GM21390 (cell line): Measurements from ENCODE around the gene TUT7.
A peak's percentile ranks its signal among the peaks of the same experiment; 100 is the strongest.
"Not testable (repeated sequence)": the region's sequence is repeated elsewhere in the genome, so short reads cannot be mapped to it uniquely, and the experiment has no call there.

Experiments
- ATAC-seq: cut with Tn5 transposase; IDR thresholded peaks from one replicate; pipeline ENCODE4 v1.9.1; 2021; ENCODE audit not compliant: unreplicated experiment

Gene TUT7

DNA sequence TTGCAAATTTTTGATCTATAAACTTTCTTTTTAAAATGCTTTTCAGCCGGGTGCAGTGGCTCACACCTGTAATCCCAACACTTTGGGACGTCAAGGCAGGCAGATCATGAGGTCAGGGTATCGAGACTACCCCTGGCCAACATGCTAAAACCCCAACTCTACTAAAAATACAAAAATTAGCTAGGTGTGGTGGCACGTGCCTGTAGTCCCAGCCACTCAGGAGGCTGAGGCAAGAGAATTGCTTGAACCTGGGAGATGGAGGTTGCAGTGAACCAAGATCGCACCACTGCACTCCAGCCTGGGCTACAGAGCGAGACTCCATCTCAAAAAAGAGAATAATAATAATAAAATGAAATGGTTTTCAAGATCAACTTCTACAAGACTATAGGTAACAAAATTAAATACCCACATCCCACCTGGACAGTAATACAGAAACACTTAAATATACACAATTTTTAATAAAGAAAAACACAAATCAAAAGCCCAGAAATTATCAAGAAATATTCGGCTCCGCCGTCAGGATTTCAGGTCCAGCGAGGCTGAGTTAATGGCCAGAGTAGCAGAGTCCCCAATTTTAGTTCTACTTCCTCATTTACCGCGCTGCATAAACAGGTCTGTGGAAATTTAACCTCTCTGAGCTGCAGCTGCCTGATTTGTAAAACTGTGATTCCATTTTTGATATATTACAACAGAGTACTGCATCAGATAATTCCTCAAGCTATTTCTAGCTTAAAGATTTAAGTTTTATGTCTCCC, 4.0 kb downstream of the TUT7 start:
- ATAC-seq, result peak; percentile 31

DNA sequence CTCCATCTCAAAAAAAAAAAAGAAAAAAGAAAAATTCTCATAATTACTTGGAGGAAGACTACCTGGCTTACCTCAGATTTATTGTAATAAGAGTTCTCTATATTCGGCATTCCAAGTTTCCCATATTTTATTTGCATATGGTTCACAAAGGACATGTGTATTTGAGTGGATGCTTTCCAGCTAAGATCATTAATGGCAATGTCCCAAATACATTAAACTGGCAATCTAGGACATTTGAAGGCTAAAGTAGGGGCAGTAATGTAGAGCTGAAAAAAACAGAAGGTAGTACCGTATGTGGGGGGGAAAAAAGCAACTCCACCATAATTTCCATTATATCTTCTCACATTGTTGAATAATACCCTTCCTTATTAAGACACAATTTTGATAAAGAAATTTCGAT, 4.9 kb downstream of the TUT7 start:
- no peak for ATAC-seq

DNA sequence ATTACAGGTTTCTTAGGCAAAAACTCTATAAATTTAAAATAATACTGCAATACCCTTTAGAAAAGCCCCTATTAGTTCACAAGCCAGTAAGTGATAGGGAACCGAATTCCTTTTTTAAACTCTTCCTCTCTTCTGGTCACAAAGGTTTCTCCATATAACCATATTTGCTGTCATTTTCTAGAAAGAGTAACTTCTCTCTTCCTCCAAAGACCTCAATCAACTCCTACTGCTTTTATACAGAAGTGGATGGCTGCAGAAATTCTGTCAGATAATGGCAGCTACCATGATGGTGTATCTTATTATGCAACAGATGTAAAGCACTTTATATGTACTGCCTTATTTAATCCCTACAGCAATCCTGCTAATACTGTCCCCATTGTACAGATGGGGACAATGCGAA, 6.2 kb downstream of the TUT7 start:
- no peak for ATAC-seq

DNA sequence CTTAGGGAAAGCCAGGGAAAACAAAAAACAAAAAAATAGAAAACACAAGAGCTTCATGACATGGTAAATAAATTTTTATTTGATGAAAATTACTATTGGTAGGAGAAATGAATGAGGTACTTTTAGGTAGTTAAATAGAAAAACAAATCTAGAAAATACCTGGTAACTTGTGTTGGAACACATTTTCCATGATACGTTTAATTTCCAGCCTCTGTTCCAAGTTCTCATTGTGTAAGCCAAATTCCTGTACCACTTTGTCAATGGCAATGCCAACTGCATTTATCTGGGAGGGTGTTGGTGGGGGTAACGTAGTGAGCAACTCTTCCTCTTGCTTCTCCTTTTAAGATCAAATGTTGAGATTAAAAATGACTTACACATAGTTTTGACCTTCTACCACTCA, 9.4 kb downstream of the TUT7 start:
- ATAC-seq, result no peak

DNA sequence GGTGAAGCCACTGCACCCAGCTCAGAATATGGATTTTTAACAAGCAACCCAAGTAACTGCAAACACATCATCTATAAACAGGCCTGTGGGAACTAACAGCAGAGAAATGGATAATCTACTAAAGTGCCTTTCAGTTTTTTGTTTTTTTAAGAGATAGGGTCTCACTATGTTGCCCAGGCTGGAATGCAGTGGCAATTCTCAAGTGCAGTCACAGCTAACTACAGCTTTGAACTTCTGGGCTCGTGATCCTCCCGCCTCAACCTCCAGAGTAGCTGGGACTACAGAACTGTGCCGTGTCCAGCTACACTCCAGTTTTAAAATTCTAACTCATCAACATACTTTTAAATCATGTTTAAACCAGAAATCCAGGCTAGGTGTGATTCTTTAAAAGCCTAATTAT, 11.9 kb downstream of the TUT7 start:
- no peak for ATAC-seq

DNA sequence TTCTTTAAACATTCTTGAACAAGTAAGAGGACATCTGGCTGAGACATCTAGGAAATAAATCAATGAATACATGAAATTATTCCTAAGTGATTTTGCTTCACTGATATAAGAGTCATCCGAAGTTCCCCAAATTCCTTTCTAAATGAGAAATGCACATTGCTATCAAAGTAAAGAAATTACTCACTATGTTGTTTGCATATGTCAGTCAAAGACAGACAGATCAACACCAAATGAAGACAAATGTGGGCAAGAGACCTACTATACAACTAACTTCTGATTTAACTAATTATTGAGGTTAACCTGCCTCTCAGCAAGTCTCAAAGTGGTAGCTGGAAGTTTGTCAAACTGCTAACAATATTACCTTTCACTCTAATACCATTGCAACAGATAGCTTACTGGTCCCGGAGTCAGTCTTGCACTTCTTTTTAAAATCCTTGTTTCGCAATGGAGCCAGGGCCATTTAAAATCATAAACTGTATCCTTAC, 13.2 kb downstream of the TUT7 start:
- no peak for ATAC-seq

DNA sequence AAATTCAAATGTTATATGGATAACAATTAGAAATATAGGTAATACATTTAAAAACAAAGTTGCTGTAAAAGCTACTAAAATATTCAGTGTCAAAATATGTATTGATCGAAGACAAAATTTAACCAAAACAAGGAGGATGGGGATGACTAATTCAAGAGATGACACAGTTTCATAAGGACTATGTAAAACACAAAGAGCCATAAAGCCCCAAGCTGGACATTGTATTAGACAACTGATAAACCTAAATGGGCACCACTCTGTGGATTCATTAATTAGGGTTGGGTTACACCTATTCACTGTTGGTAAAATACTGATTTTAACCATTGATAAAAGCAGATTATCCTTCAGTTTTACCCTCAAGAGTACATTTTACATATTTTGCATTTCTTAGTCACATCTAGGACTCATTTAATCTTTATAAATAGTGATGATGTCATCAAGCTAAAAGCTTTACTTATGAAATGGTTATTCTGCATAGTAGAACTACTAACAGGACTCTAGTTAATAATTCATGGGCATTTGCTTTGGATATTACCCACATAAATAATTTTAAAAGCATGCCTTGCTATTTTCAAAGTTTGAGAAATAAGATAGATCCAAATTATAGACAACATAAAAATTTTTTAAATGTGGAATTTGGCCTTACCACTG, 13.7 kb downstream of the TUT7 start:
- ATAC-seq, result no peak

DNA sequence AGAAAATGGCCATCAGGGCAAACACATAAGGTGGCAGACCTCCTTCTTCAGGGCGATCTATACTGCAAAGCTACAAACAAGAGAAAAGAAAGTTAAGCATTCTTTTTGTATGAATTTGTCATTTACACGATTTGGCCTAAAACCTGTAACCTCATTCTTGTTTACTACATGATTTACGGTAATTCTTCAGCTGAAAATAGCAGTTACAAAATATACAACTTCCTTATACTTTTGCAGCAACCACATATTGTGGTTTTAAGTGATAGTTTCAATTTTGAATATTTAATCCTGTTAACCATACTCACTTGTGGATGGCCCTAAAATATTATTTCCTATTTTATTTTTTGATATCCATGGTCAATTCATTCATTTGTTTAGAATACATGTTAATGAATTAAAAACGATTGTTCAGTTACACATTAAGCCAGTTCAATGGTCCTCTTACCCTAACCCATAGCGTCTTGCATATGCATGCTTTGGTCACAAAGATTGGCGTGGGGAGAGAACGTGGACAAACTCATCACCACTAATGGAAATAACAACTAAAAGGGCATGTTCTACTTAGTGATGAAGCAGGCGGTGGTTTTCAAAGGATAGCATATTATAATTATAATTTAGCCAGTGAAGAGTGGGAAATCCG, 16.6 kb downstream of the TUT7 start:
- ATAC-seq, result peak; percentile 39

DNA sequence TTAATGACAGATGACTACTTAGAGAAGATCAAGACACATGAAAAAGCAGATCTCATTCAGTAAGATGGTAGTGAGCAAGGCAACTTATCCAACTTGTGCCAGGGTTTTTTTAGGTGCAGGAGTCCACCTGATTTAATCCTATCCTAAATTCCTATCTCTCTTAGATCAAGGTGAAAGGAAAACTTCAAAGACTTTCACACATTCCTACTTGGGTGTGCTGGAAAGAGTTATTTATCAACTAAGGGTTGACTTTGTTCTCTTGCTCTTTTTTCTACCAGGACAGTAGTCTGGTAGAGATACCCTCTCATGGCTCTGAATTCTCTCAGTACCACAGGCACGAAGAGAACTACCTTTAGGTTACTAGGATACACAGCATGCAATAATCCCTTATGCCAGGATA, 18.2 kb downstream of the TUT7 start:
- no peak for ATAC-seq

DNA sequence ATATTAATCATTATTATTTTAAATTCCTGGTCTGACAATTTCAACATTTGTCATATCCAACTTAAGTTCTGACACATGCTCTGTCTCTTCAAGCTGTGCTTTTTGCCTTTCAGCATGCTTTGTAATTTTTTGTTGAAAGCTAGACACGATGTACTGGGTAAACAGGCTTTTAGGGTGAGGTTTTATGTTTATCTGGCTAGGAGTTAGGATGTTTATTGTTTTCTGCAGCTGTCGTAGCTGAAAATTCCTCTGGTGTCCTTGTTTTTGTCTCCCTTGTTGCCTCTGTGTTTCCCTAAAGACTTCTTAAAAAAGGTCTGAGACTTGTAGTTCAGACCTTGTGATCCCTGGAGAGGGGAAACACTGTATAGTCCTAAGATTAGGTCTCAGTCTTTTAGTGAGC, 20.6 kb downstream of the TUT7 start:
- no peak for ATAC-seq

DNA sequence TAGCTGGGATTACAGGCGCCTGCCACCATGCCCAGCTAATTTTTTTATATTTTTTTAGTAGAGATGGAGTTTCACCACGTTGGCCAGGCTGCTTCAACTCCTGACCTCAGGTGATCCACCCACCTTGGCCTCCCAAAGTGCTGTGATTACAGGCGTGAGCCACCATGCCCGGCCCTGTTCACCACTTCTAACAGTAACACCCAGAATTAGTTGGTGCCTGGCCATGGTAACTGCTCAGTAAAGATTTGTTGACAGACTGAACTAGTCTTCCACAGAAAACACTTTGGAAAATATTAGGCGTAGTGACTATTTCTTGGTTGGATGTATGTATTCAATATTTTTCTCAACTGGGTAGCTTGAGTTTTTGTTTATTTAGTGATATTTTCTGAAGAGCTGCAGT, 24.0 kb downstream of the TUT7 start:
- ATAC-seq, result no peak

DNA sequence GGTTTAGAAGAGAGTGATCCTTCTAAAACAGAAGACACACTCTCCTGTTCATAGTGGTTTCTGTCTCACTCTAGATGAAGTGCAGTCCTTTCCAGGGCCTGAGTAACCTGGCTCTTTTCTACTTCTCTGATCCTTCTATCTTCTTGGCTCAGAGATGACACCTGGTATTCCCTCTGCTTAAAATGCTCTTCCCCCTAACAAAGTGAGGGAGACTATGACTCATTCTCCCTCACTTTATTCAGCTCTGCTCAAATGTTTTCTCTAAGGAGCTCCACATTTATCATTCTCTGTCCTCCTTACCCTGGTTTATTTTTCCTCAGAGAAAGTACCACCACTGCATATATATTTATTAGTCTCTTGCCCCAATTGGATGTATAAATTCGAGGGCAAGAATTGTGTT, 24.6 kb downstream of the TUT7 start:
- ATAC-seq, result no peak

DNA sequence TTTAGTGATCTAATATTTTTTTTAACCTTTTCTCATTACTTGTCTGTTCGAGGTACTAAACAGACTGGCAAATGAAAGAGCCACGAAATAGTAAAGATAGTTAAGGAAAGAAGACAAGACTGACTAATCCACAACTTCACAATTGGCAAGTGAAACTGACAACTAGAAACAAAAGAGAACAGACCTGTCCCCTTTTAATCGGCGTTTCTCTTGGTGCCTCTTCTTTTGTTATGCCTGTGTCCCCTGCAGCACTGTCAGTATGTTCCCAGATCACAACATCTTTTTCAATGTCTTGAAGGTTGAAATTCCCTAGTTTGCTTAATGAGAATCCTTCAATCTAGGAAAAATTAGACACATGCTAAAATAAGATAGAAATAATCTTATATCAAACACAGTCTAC, 26.1 kb downstream of the TUT7 start:
- ATAC-seq, result no peak

DNA sequence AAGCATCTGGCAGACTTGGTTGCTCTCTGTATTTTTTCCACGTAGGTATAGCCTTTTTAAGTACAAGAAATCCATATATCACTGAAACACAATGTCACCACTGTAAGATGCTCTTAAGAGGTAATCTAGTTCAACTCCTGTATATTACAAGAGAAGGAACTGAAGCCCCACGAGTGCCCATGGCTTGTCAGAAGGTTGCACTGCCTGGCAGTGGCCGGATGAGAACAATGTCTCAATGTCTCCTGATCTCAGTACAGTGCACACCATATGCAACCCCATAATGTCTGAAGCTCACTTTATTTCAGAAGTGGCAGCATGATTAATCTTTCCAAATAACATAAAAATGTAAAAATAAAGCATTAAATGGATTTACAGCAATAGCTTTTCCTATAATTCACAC, 27.7 kb downstream of the TUT7 start:
- ATAC-seq, result no peak

DNA sequence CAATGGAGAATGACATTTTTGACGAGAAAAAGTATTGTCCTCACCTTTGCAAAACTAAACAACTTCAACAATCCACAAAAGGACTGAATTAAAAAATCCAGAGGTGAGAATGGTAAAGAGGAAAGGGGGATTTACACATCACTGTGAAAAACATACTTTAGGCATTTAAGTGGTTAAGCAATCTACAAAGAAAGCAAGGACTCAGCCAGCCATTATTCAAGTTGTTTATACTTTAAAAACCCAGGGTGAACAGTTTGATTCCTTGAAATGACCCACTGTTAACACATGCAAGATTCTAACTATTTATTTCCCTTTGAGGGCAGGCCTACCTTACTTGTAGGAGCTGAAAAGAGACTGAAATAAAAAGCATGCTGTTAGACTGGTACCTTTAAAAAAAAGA, 29.3 kb downstream of the TUT7 start:
- ATAC-seq, result no peak

DNA sequence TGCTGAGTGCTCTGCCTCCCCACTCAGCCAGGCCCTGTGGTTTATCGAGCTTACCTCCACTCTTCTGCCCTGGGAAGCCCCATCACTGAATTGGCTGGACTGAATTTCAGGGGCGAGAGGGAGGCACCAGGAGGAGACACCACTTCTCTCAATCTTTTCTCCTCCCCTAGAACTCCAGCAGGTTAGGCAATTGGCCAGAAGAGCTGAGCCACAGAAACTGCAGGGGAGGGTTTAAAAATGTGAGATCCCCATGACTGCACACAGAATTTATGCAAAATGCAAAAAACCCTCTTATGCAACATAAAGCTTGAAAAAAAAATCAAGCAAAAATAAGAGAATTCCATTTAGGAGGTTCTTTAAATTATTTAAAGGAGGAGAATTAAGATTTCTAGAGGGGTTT, 29.9 kb downstream of the TUT7 start:
- no peak for ATAC-seq

DNA sequence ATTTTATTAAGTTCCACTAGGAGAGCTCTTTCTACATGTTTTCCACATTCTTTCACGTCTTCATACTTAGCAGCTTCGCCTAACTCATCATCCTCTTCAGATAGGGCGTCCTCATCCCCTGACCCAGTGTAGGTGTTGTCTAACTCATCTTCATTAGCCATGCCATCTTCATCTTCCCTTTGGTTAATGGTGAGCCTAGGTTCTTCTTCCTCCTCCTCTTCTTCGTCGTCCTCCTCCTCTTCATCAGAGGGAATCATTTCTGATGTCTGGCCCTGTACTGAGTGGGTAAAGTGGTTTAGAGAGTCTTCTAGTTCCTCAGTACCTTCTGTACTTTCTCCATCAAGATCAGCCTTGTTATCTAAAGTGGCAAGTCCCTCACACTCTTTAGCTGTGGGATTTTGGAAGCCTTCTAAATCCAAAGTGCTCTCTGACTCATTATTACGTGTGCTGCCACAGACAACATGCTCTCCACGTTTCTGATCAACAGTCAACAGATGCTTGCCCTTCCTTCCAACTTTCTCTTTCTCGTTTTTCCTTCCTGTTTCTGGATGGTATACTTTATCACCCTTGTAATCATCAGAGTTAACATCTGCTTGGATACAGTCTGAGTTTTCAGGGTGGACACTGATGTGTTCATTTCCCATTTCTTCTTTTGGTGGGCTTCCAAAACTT, 31.1 kb downstream of the TUT7 start:
- no peak for ATAC-seq

DNA sequence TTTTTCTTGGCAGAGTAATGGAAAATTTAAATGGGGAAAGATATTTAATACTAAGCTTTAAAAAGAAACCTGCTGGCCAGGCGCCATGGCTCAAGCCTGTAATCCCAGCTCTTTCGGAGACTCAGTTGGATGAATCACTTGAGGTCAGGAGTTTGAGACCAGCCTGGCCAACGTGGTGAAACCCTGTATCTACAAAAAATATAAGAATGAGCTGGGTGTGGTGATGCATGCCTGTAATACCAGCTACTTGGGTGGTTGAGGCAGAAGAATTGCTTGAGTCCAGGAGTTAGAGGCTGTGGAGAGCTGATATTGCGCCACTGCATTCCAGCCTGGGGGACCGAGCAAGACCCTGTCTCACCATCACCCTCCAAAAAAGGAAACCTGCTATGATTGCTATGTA, 32.8 kb downstream of the TUT7 start:
- no peak for ATAC-seq

DNA sequence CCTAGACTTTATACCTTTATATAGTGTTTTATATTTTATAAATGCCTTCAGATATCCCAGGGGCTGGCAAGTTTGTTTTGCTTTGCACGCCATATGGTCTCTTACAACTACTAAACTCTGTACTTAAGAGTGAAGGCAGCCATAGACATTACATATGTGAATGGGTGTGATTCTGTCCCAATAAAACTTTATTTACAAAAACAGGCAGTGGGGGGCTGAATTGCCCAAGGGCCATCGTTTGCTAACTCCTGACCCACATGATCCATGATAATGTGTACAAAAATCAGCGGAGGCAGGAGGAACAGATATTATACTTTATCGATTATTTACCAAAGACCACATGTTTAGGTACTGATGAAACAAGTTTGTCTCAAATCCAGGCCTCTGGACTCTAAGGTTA, 36.0 kb downstream of the TUT7 start:
- no peak for ATAC-seq

DNA sequence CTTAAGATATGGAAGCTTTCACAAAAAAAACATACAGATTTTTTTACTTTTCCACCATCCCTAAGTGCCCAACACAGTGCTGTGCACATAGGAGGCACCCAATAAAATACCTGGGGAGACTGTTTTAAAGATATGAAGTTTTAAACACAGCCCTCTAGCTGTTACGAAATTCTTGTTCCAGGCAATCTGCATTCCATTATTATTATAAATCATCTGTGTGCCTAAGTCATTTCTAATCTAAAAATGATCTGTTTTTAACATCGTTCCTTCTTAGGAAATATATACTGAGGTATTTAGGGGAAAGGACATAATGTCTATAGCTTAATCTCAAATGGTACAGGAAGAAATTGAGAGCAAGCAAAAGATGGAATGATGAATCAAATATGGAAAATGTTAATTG, 39.1 kb downstream of the TUT7 start:
- no peak for ATAC-seq

DNA sequence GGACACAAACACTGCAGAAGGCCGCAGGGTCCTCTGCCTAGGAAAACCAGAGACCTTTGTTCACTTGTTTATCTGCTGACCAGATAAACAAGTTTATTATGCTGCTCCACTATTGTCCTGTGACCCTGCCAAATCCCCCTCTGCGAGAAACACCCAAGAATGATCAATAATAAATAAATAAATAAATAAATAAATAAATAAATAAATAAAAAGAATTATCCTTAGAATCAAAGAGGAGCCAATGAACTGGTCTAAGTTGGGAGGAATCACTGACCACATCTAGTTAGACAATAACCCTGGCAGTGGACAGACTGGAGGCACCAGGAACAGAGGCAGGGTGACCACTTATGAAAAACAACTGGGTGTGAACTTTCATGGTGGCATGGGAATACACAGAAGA, 41.3 kb downstream of the TUT7 start:
- not testable (repeated sequence) for ATAC-seq

DNA sequence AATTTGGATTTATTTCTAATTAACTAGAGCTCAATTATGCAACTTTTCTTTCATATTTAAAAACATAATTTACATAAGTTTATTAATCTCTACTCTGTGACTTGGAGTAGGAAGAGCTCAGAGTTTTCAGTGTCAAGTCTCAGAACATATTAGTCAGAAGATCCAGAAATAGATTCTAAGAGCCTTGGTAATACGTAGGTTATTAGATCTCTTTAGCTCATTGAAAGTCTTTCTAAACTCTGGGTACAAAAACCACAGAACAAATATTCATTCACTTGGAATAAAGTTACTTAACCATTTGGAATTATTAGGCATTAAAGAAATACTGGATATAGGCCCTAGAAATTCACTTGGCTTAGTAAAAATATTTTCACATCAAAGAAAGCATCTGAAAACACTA, 45.5 kb downstream of the TUT7 start:
- no peak for ATAC-seq
